ENCODE measurements around the gene CYP3A5.
A peak's percentile ranks its signal among the peaks of the same experiment; 100 is the strongest.
"Not testable (repeated sequence)": the region's sequence is repeated elsewhere in the genome, so short reads cannot be mapped to it uniquely, and the experiment has no call there.

CYP3A5 gene

GRCh38 chr7:99645590-99645989 is 34.2 kb downstream of the CYP3A5 start:
- no peak overlapping the region for H3K27ac ChIP-seq
- no peaks in the 10 kb centered on the region for H3K27me3 ChIP-seq
- peaks cover 5 to 20% (median 14%) of the 10 kb centered on the region in 11 experiments for H3K9me3 ChIP-seq (replicated peaks in 1 of 11)
- H3K4me1 ChIP-seq: peaks cover 0 to 15% (median 0%) of the 10 kb centered on the region in 10 experiments; a peak in 4 of 20 replicates
- no peak for TF ChIP-seq Cebpa-rat (IDR thresholded peaks at IDR 0.05)
- no peak overlapping the region for H3K9ac ChIP-seq
- peaks cover 7 to 29% (median 16%) of the 10 kb centered on the region in 11 experiments; a peak in 20 of 22 replicates for H3K36me3 ChIP-seq
- no peak overlapping the region for H3K4me3 ChIP-seq
- H3K4me2 ChIP-seq: no peak overlapping the region
- no peaks in the 10 kb centered on the region for H4K20me1 ChIP-seq

DNA sequence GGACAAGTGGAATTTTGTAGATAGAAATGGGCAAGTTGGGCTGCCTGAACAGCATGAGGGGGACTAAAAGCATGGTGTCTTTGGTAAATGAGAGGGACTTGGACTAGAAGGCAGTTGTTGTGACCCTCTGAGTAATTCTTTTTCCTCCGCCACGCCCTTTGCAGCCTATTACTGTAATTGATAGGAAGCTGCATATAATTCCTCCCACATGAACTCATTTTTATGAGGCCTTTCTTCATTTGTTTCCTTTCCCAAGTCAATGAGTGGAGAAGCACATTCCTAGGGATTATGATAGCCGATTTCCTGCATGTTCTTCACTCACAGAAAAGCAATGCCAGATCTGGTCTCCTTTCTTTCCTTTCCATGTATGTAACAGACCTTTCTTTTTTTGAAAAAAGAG is 35.4 kb downstream of the CYP3A5 start:
- H3K36me3 ChIP-seq: peaks cover 7 to 32% (median 16%) of the 10 kb centered on the region in 11 experiments; a peak in 20 of 22 replicates
- H4K20me1 ChIP-seq: no peaks in the 10 kb centered on the region
- no peak overlapping the region for H3K4me3 ChIP-seq
- peaks cover 0 to 15% (median 0%) of the 10 kb centered on the region in 10 experiments; a peak in 4 of 20 replicates for H3K4me1 ChIP-seq
- H3K27me3 ChIP-seq: no peaks in the 10 kb centered on the region
- no peak overlapping the region for H3K27ac ChIP-seq
- no peak overlapping the region for H3K4me2 ChIP-seq
- peaks cover 5 to 20% (median 14%) of the 10 kb centered on the region in 11 experiments for H3K9me3 ChIP-seq (replicated peaks in 1 of 11)
- no peak overlapping the region for H3K9ac ChIP-seq
- no peak for TF ChIP-seq Cebpa-rat (IDR thresholded peaks at IDR 0.05)

- no peak overlapping the region for H3K4me2 ChIP-seq
- TF ChIP-seq Cebpa-rat (IDR thresholded peaks at IDR 0.05): no peak
- peaks cover 5 to 20% (median 14%) of the 10 kb centered on the region in 11 experiments for H3K9me3 ChIP-seq (replicated peaks in 1 of 11)
- no peak overlapping the region for H3K27ac ChIP-seq
- peaks cover 0 to 15% (median 0%) of the 10 kb centered on the region in 10 experiments; a peak in 4 of 20 replicates for H3K4me1 ChIP-seq
- no peak overlapping the region for H3K9ac ChIP-seq
- H3K36me3 ChIP-seq: peaks cover 11 to 42% (median 20%) of the 10 kb centered on the region in 11 experiments; a peak in 20 of 22 replicates
- no peaks in the 10 kb centered on the region for H4K20me1 ChIP-seq
- no peak overlapping the region for H3K4me3 ChIP-seq
- no peaks in the 10 kb centered on the region for H3K27me3 ChIP-seq
These were observed 36.3 kb downstream of the CYP3A5 start for GRCh38 chr7:99643464-99643863.

GRCh38 chr7:99642027-99642426 is 37.8 kb downstream of the CYP3A5 start:
- peaks cover 5 to 20% (median 14%) of the 10 kb centered on the region in 11 experiments for H3K9me3 ChIP-seq (replicated peaks in 1 of 11)
- no peak overlapping the region; a peak in 2 of 22 replicates for H3K4me2 ChIP-seq
- H3K9ac ChIP-seq: no peak overlapping the region
- H4K20me1 ChIP-seq: no peaks in the 10 kb centered on the region
- H3K4me1 ChIP-seq: peaks cover 0 to 15% (median 0%) of the 10 kb centered on the region in 10 experiments; a peak in 4 of 20 replicates
- no peaks in the 10 kb centered on the region for H3K27me3 ChIP-seq
- no peak for TF ChIP-seq Cebpa-rat (IDR thresholded peaks at IDR 0.05)
- peaks cover 11 to 45% (median 24%) of the 10 kb centered on the region in 11 experiments; a peak in 20 of 22 replicates for H3K36me3 ChIP-seq
- no peak overlapping the region for H3K4me3 ChIP-seq
- H3K27ac ChIP-seq: no peak overlapping the region

DNA sequence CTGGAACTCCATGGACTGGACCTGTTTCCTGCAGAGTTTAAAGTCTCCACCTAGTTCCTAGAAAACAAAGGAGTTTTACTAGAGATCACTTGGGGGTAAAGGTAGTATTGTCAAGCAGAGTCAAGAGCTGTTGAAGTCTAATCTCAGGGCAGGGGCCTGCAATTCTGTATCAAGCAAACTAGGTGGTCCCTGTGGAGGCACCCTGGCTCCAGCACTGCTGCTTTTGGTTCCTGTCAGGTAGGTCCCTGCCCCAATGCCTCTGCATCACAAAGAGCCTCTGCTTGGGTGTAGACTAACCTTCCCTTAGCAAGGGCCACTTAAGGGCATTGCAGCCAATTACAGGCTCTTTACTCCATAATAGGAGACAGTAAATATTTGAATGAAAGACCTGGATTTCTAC is 40.5 kb downstream of the CYP3A5 start:
- Histone ChIP-seq H3K27me3 (no peaks in the 10 kb centered on the region), H3K9me3 (replicated peaks in 1 of 11) (peaks cover 0 to 2% (median 0%) of the 10 kb centered on the region in 11 experiments; a peak in 1 of 22 replicates), H3K9ac (no peak overlapping the region), H3K36me3 (peaks cover 0 to 33% (median 13%) of the 10 kb centered on the region in 11 experiments; a peak in 13 of 22 replicates), H3K27ac (no peak overlapping the region), H3K4me2 (no peak overlapping the region), H3K4me1 (peaks cover 0 to 15% (median 0%) of the 10 kb centered on the region in 10 experiments; a peak in 4 of 20 replicates), H4K20me1 (peaks cover 0 to 5% (median 0%) of the 10 kb centered on the region in 11 experiments; a peak in 1 of 22 replicates), H3K4me3 (no peak overlapping the region)
- TF ChIP-seq Cebpa-rat (IDR thresholded peaks at IDR 0.05): no peak

- Histone ChIP-seq H3K36me3 (peaks cover 0 to 33% (median 17%) of the 10 kb centered on the region in 11 experiments; a peak in 18 of 22 replicates), H3K4me1 (peaks cover 0 to 15% (median 0%) of the 10 kb centered on the region in 10 experiments; a peak in 4 of 20 replicates), H3K4me3 (no peak overlapping the region), H3K9ac (no peak overlapping the region), H3K9me3 (replicated peaks in 1 of 11) (no peaks in the 10 kb centered on the region), H3K27me3 (no peaks in the 10 kb centered on the region), H3K27ac (no peak overlapping the region), H4K20me1 (peaks cover 0 to 5% (median 0%) of the 10 kb centered on the region in 11 experiments; a peak in 4 of 22 replicates), H3K4me2 (no peak overlapping the region)
- no peak for TF ChIP-seq Cebpa-rat (IDR thresholded peaks at IDR 0.05)
These were observed 41.1 kb downstream of the CYP3A5 start for GRCh38 chr7:99638731-99639130.

DNA sequence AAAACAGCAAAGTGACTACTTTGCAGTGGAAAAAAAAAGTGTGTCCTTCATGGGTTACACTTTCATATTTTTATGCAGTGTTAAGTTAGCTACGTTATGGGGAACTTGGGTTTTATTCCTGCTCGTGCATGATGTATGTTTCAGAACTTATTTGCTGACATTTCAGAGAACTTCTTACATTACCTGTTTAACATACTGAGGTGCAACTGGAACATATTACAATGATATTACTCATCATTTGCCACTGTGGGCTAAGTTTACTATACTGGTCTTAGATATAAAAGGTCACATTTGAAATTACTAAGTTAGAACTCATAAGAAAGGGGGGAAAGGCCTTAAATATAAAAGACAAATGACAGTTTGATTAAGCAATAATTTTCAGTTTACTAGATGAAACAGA is 42.4 kb downstream of the CYP3A5 start:
- not testable (repeated sequence) for H3K4me2 ChIP-seq; H3K27me3 ChIP-seq; H3K27ac ChIP-seq; H3K4me3 ChIP-seq; H3K9ac ChIP-seq; H3K9me3 ChIP-seq (replicated peaks in 1 of 11)
- Histone ChIP-seq H3K4me1 (peaks cover 0 to 15% (median 0%) of the 10 kb centered on the region in 10 experiments; a peak in 4 of 20 replicates), H4K20me1 (peaks cover 0 to 14% (median 0%) of the 10 kb centered on the region in 11 experiments; a peak in 6 of 22 replicates), H3K36me3 (peaks cover 12 to 46% (median 27%) of the 10 kb centered on the region in 11 experiments; a peak in 21 of 22 replicates)

DNA sequence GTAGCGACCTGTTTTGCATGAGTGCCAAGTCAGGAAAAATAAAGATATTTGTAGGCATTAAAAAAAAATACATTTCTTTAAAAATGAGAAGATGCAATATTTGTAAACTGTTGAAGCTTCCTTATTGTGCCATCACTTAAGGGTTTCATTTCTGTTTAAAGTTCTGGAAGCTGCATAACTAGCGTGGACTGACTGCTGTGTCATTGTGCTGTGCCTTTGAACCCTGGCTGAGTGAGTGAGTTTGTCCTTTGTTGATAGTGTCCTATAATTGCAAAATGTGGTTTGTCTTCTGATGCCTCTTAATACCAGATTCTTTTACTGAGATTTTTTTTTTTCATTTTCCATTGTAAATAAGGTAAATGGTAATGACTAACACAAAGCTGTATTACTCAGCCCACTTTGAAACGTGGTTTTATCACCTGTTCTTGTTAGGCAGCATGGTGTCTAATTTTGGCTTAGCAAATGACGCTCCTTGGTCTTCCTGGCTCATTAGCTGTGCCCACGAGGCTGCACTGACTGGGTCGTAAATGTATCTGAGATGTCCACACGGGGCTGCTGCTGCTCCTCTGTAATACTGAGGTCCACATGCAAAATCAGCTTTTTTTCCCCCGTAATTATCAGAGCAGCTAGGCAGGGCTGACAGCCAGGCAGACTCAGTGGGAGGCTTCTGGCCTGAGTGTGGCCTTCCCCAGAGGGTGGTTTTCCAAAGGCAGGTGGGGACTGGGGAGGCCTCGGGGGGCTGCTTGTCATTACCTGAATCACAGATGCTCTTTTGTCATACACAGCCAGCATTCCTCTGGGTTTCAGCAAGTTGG is 48.3 kb downstream of the CYP3A5 start:
- peaks cover 66 to 85% (median 75%) of the 10 kb centered on the region in 11 experiments for H3K36me3 ChIP-seq
- H3K9ac ChIP-seq: peak overlapping the region in 1 of 11 experiments; percentile 35; a peak in 1 of 22 replicates
- H3K4me3 ChIP-seq: no peak overlapping the region
- no peaks in the 10 kb centered on the region for H3K9me3 ChIP-seq (replicated peaks in 1 of 11)
- H3K27me3 ChIP-seq: no peaks in the 10 kb centered on the region
- no peak for TF ChIP-seq Cebpa-rat (IDR thresholded peaks at IDR 0.05)
- H3K4me2 ChIP-seq: peak overlapping the region in 2 of 11 experiments; percentile 19 to 46; a peak in 2 of 22 replicates
- peaks cover 0 to 14% (median 0%) of the 10 kb centered on the region in 10 experiments; a peak in 4 of 20 replicates for H3K4me1 ChIP-seq
- peaks cover 0 to 55% (median 25%) of the 10 kb centered on the region in 11 experiments; a peak in 18 of 22 replicates for H4K20me1 ChIP-seq
- peak overlapping the region in 1 of 11 experiments; percentile 0; a peak in 1 of 22 replicates for H3K27ac ChIP-seq

DNA sequence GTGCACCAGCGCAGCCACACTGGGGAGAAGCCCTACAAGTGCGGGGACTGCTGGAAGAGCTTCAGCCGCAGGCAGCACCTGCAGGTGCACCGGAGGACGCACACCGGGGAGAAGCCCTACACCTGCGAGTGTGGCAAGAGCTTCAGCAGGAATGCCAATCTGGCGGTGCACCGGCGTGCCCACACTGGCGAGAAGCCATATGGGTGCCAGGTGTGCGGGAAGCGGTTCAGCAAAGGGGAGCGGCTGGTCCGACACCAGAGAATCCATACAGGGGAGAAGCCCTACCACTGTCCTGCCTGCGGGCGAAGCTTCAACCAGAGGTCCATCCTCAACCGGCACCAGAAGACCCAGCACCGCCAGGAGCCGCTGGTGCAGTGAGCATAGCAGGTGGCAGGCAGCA is 50.2 kb downstream of the CYP3A5 start:
- no peak overlapping the region for H3K27ac ChIP-seq
- no peak overlapping the region for H3K4me3 ChIP-seq
- peaks cover 0 to 73% (median 34%) of the 10 kb centered on the region in 11 experiments; a peak in 17 of 22 replicates for H4K20me1 ChIP-seq
- H3K9me3 ChIP-seq (replicated peaks in 1 of 11): no peaks in the 10 kb centered on the region
- peaks cover 84 to 100% (median 94%) of the 10 kb centered on the region in 11 experiments for H3K36me3 ChIP-seq
- peaks cover 0 to 14% (median 0%) of the 10 kb centered on the region in 10 experiments; a peak in 4 of 20 replicates for H3K4me1 ChIP-seq
- no peak overlapping the region for H3K4me2 ChIP-seq
- no peak overlapping the region for H3K9ac ChIP-seq
- TF ChIP-seq Cebpa-rat (IDR thresholded peaks at IDR 0.05): no peak
- H3K27me3 ChIP-seq: no peaks in the 10 kb centered on the region
